Neural progenitor cell (in vitro differentiated cells): Measurements from ENCODE around the gene SEC22A. TPM values are rescaled to one million over a fixed set of nuclear protein-coding genes. Genes with fewer than 3 reads are reported as not detected.

Experiments used
- DNase-seq: peaks from one replicate; pipeline ENCODE4 v3.0.0-alpha.2; 2016; ENCODE audit warnings: low spot score
- H2AFZ ChIP-seq: fragments of 200-600 bp; sonication (generic); replicated peaks from 2 replicates; pipeline ENCODE4 v1.6.1; 2016; ENCODE audit warnings: antibody characterized with exemption
- H3F3A ChIP-seq: fragments of 200-600 bp; sonication (generic); 2 replicates; pipeline ENCODE4 v1.6.1; 2016; ENCODE audit warnings: antibody characterized with exemption, low read depth
- H3K27ac ChIP-seq: fragments of 200-600 bp; sonication (generic); 2 replicates; pipeline ENCODE4 v1.5.1; 2016; ENCODE audit warnings: mild to moderate bottlenecking
- H3K27me3 ChIP-seq: fragments of 200-600 bp; sonication (generic); 2 replicates; pipeline ENCODE4 v1.6.1; 2016; ENCODE audit warnings: mild to moderate bottlenecking, moderate library complexity
- H3K36me3 ChIP-seq: fragments of 200-600 bp; sonication (generic); 2 replicates; pipeline ENCODE4 v1.5.1; 2016
- H3K4me1 ChIP-seq: fragments of 200-600 bp; sonication (generic); 2 replicates; pipeline ENCODE4 v1.6.1; 2016; ENCODE audit warnings: mixed run types
- H3K4me2 ChIP-seq: fragments of 200-600 bp; sonication (generic); 2 replicates; pipeline ENCODE4 v1.6.1; 2016
- H3K4me3 ChIP-seq: fragments of 200-600 bp; sonication (generic); 2 replicates; pipeline ENCODE4 v1.5.1; 2016
- H3K79me2 ChIP-seq: fragments of 200-600 bp; sonication (generic); 2 replicates; pipeline ENCODE4 v1.6.1; 2016; ENCODE audit warnings: low read depth
- H3K9ac ChIP-seq: fragments of 200-600 bp; sonication (generic); 2 replicates; pipeline ENCODE4 v1.6.1; 2016
- H3K9me3 ChIP-seq: fragments of 200-600 bp; sonication (generic); 2 replicates; pipeline ENCODE4 v1.5.1; 2016; ENCODE audit warnings: low read depth
- H4K20me1 ChIP-seq: fragments of 200-600 bp; sonication (generic); 2 replicates; pipeline ENCODE4 v1.6.1; 2016; ENCODE audit warnings: low read depth
- H3K27ac Mint-ChIP-seq: 3 replicates; pipeline ENCODE4 v1.8.0; 2021; ENCODE audit warnings: mixed read lengths
- H3K27me3 Mint-ChIP-seq: 2 replicates; pipeline ENCODE4 v1.8.0; 2022; ENCODE audit warnings: low read depth, mild to moderate bottlenecking, inconsistent platforms, moderate library complexity, mixed read lengths; ENCODE audit not compliant: insufficient read depth
- H3K36me3 Mint-ChIP-seq: 3 replicates; pipeline ENCODE4 v1.8.0; 2021; ENCODE audit warnings: mixed read lengths
- H3K4me1 Mint-ChIP-seq: 3 replicates; pipeline ENCODE4 v1.8.0; 2021; ENCODE audit warnings: mixed read lengths
- H3K4me3 Mint-ChIP-seq: 3 replicates; pipeline ENCODE4 v1.8.0; 2021; ENCODE audit warnings: mild to moderate bottlenecking, moderate library complexity, mixed read lengths
- H3K9me3 Mint-ChIP-seq: 3 replicates; pipeline ENCODE4 v1.8.0; 2020; ENCODE audit warnings: mixed read lengths
- CTCF ChIP-seq: fragments of 200-600 bp; sonication (generic); IDR thresholded peaks from 2 replicates; pipeline ENCODE4 v1.5.1; 2017; ENCODE audit warnings: antibody characterized with exemption, mild to moderate bottlenecking
- EZH2 ChIP-seq: fragments of 200-600 bp; sonication (generic); IDR thresholded peaks from 2 replicates; pipeline ENCODE4 v1.6.1; 2017; ENCODE audit warnings: antibody characterized with exemption, mild to moderate bottlenecking, moderate library complexity
- EZH2phosphoT487 ChIP-seq: fragments of 200-600 bp; sonication (generic); IDR thresholded peaks from 2 replicates; pipeline ENCODE4 v1.6.1; 2017; ENCODE audit warnings: antibody characterized with exemption
- microRNA-seq: library from miRNA; unstranded; fragments of <30 nt; microRNA quantifications from one replicate; pipeline ENCODE4, GENCODE V29; 2016
- total RNA-seq: library from RNA; depleted of rRNA; stranded (reverse); fragments of >200 nt; gene quantifications from 2 replicates; pipeline ENCODE4 v1.2.3, GENCODE V29; 2015; ENCODE audit warnings: low replicate concordance

The SEC22A gene
- total RNA-seq, 1 donor from 2014 or later, result 26.4 TPM

DNA sequence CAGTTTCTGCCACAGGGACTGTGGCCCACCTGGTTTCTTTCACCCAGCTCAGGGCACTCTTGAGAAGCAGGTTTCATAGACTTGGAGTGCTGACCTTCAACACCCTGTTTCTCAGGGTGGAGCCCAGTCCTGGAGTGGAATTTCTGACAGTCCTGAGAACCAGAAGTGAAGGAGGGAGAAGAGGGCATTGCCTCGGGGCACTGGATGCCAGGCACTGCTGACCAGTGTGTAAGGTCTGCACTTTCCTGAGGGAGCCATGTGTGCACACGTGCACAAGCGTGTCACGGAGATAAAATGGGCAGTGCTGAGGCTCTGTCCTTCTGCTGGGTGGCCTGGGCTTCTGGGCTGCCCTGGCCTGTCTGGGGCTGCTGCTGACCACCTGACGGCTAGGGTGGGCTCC, 118.5 kb downstream of the SEC22A start:
- Histone ChIP-seq H3K27ac (no peak overlapping the region), H2AFZ (no peak overlapping the region), H3K9me3 (no peaks in the 10 kb centered on the region), H3K4me3 (no peak overlapping the region), H3F3A (peaks cover 6% of the 10 kb centered on the region), H3K27me3 (peaks cover 17% of the 10 kb centered on the region), H4K20me1 (no peaks in the 10 kb centered on the region), H3K4me1 (peaks cover 10% of the 10 kb centered on the region), H3K4me2 (peak overlapping the region; percentile 38), H3K9ac (no peak overlapping the region), H3K79me2 (no peaks in the 10 kb centered on the region), H3K36me3 (no peaks in the 10 kb centered on the region)
- DNase-seq, result no peak
- no peaks in the 10 kb centered on the region for H3K36me3 Mint-ChIP-seq
- no peaks in the 10 kb centered on the region for H3K9me3 Mint-ChIP-seq
- H3K27me3 Mint-ChIP-seq, result peaks cover 9% of the 10 kb centered on the region
- TF ChIP-seq EZH2, result no peak
- TF ChIP-seq CTCF, result no peak
- TF ChIP-seq EZH2phosphoT487, result no peak
- H3K4me3 Mint-ChIP-seq, result no peak overlapping the region
- H3K27ac Mint-ChIP-seq, result no peak overlapping the region
- H3K4me1 Mint-ChIP-seq, result peaks cover 18% of the 10 kb centered on the region

DNA sequence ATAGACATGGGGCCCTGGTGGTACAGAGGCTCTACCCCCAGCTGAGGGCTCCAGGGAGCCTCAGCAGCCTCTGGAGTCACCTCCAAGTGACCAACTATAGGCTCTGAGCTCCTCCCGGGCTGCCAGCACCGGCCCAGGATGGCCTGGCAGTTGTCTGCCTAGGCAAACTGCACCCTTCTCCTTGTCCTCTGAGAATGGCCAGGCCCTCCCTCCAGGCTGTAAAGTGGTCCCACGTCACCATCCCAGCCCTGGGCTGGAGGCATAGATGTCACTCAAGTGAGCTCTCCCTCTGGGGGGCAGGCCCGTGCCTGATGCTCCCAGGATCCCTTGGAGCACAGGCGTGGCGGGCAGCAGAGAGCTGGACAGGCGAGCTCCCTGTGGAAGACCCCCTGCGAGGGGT, 120.1 kb downstream of the SEC22A start:
- H3K4me1 Mint-ChIP-seq, result peaks cover 17% of the 10 kb centered on the region
- H3F3A ChIP-seq, result no peaks in the 10 kb centered on the region
- no peaks in the 10 kb centered on the region for H4K20me1 ChIP-seq
- H3K36me3 ChIP-seq, result no peaks in the 10 kb centered on the region
- H3K27me3 Mint-ChIP-seq, result peaks cover 9% of the 10 kb centered on the region
- peaks cover 4% of the 10 kb centered on the region for H3K27me3 ChIP-seq
- H3K79me2 ChIP-seq, result no peaks in the 10 kb centered on the region
- H3K9ac ChIP-seq, result no peak overlapping the region
- peaks cover 8% of the 10 kb centered on the region for H3K4me1 ChIP-seq
- no peaks in the 10 kb centered on the region for H3K36me3 Mint-ChIP-seq
- H3K9me3 ChIP-seq, result no peaks in the 10 kb centered on the region
- H3K9me3 Mint-ChIP-seq, result no peaks in the 10 kb centered on the region
- no peak overlapping the region for H3K4me2 ChIP-seq
- H2AFZ ChIP-seq, result no peak overlapping the region
- no peak overlapping the region for H3K27ac ChIP-seq
- no peak overlapping the region for H3K4me3 ChIP-seq
- H3K27ac Mint-ChIP-seq, result no peak overlapping the region
- no peak for DNase-seq
- no peak overlapping the region for H3K4me3 Mint-ChIP-seq
- no peak for TF ChIP-seq CTCF
- TF ChIP-seq EZH2, result no peak
- TF ChIP-seq EZH2phosphoT487, result no peak

GRCh38 chr3:123322866-123323265, 121.1 kb downstream of the SEC22A start:
- H3K27ac Mint-ChIP-seq, result no peak overlapping the region
- Histone ChIP-seq H3K27ac (no peak overlapping the region), H3K36me3 (no peaks in the 10 kb centered on the region), H3K27me3 (peaks cover 4% of the 10 kb centered on the region), H3K4me3 (no peak overlapping the region), H2AFZ (no peak overlapping the region), H3F3A (no peaks in the 10 kb centered on the region), H4K20me1 (no peaks in the 10 kb centered on the region), H3K4me1 (peaks cover 8% of the 10 kb centered on the region), H3K79me2 (no peaks in the 10 kb centered on the region), H3K9ac (no peak overlapping the region), H3K4me2 (no peak overlapping the region), H3K9me3 (no peaks in the 10 kb centered on the region)
- no peaks in the 10 kb centered on the region for H3K9me3 Mint-ChIP-seq
- H3K36me3 Mint-ChIP-seq, result no peaks in the 10 kb centered on the region
- TF ChIP-seq CTCF (no peak), EZH2phosphoT487 (no peak), EZH2 (no peak)
- no peak overlapping the region for H3K4me3 Mint-ChIP-seq
- DNase-seq, result no peak
- peaks cover 17% of the 10 kb centered on the region for H3K4me1 Mint-ChIP-seq
- peaks cover 9% of the 10 kb centered on the region for H3K27me3 Mint-ChIP-seq

Small RNA genes within 50 kb of the gene (microRNA-seq; reads per million reads assigned to microRNA genes)
- not detected for gene MIR7110

Other genes with a start within 250 kb of the SEC22A start
- gene SEMA5B, start 174.2 kb upstream of the SEC22A start, total RNA-seq, result 10.1 and 25.6 TPM in 2 replicates
- gene PDIA5, start 134.9 kb upstream of the SEC22A start, total RNA-seq, result 5.4 and 15.8 TPM in 2 replicates
- gene ADCY5, start 247.1 kb downstream of the SEC22A start, total RNA-seq, result 1.0 and 1.6 TPM in 2 replicates